T-helper 17 cell (primary cell): ENCODE data around the gene SPG7. TPM values are rescaled to one million over a fixed set of nuclear protein-coding genes. Genes with fewer than 3 reads are reported as not detected.
A peak's percentile ranks its signal among the peaks of the same experiment; 100 is the strongest.
"Not testable (repeated sequence)": the region's sequence is repeated elsewhere in the genome, so short reads cannot be mapped to it uniquely, and the experiment has no call there.

Source experiments
- ATAC-seq: fragments of 150-1000 bp; cut with Tn5 transposase; 2 replicates; pipeline ENCODE4 v1.10.0; 2021; ENCODE audit warnings: mild to moderate bottlenecking, moderate library complexity
- DNase-seq, 3 donors: peaks; one replicate each; pipeline versions ENCODE4 v3.0.0 to v3.0.0-alpha.2; 2020 to 2021
- H3K9me3 ChIP-seq: one replicate; pipeline ENCODE4 v1.7.0; 2013; ENCODE audit warnings: low read length, mild to moderate bottlenecking; ENCODE audit not compliant: control insufficient read depth, poor library complexity, severe bottlenecking
- H3K27ac Mint-ChIP-seq: one replicate; pipeline ENCODE4 v1.8.0; 2022; ENCODE audit warnings: mild to moderate bottlenecking, moderate library complexity, mixed read lengths
- H3K27me3 Mint-ChIP-seq: one replicate; pipeline ENCODE4 v1.8.0; 2022; ENCODE audit warnings: mixed read lengths
- H3K36me3 Mint-ChIP-seq: one replicate; pipeline ENCODE4 v1.8.0; 2022; ENCODE audit warnings: low read depth, mixed read lengths
- H3K4me1 Mint-ChIP-seq: one replicate; pipeline ENCODE4 v1.8.0; 2022; ENCODE audit warnings: mild to moderate bottlenecking, mixed read lengths
- H3K4me3 Mint-ChIP-seq: one replicate; pipeline ENCODE4 v1.8.0; 2022; ENCODE audit warnings: mild to moderate bottlenecking, moderate library complexity, mixed read lengths
- total RNA-seq, 4 donors: library from RNA in 2 of 4; stranded (reverse) in 2 of 4; gene quantifications; one replicate each; pipeline ENCODE4 v1.2.3 and lab custom pipeline; 2022 to 2026

The SPG7 gene
- total RNA-seq, 2 donors from 2014 or later, result 140 to 154 TPM

DNA sequence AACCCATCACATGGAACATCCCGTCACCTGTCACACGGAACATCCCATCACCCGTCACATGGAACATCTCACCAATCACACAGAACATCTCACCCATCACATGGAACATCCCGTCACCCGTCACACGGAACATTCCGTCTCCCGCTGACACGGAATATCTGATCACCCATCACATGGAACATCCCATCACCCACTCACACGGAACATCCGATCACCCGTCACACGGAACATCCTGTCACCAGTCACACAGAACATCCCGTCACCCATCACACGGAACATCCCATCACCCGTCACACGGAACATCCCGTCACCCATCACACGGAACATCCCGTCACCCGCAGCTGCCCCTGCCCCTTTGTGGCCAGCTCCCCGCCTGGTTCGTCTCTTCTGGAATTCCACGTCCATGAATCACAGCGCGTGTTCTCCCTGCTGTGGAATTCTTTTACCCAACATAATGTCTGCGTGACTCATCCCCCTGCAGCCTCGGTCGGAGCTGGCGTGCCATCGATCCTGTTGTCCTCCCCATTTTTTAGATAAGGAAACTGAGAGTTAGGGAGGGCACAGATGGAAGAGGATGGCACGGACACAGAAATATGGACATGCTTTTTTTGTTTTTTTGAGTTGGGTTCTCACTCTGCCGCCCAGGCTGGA, 73.0 kb downstream of the SPG7 start:
- Mint-ChIP-seq H3K27ac (no peak overlapping the region), H3K36me3 (no peaks in the 10 kb centered on the region), H3K4me3 (no peak overlapping the region), H3K27me3 (no peaks in the 10 kb centered on the region), H3K4me1 (peaks cover 2% of the 10 kb centered on the region)
- H3K9me3 ChIP-seq, result no peaks in the 10 kb centered on the region
- ATAC-seq, result no peak
- no peak for DNase-seq

DNA sequence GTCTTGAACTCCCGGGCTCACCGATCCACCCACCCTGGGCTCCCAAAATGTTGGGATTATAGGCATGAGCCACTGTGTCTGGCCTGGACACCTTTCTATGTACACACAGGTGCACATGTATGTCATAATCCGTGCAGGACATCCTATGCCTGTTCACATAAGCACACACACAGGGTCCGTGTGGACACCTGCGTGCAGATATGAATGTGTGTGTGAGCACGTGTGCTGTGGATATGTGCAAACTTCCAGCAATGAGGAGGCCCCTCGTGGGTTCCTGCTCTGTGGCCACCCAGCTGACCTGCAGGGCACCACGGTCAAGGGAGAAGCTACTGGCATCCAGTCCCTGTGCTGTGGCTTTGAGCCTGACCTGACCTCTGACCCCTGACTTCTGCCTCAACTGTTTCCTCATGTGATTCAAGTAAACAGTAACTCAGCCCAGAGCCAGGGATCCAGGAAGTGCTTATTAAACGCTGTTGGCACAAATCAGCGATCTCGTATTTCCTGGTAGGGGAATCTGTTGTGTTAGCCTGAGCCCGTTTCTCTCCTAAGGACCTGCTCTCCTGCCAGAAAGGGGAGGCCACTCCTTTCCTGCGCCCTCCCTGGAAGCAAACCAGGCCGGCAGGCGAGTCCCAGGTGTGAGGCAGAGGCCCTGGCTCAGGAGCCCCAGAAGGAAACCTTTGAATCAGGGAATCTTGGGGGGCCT, 73.8 kb downstream of the SPG7 start:
- Mint-ChIP-seq H3K27ac (no peak overlapping the region), H3K4me3 (no peak overlapping the region), H3K27me3 (no peaks in the 10 kb centered on the region), H3K36me3 (no peaks in the 10 kb centered on the region), H3K4me1 (peaks cover 2% of the 10 kb centered on the region)
- no peaks in the 10 kb centered on the region for H3K9me3 ChIP-seq
- DNase-seq (no peak), ATAC-seq (no peak)

DNA sequence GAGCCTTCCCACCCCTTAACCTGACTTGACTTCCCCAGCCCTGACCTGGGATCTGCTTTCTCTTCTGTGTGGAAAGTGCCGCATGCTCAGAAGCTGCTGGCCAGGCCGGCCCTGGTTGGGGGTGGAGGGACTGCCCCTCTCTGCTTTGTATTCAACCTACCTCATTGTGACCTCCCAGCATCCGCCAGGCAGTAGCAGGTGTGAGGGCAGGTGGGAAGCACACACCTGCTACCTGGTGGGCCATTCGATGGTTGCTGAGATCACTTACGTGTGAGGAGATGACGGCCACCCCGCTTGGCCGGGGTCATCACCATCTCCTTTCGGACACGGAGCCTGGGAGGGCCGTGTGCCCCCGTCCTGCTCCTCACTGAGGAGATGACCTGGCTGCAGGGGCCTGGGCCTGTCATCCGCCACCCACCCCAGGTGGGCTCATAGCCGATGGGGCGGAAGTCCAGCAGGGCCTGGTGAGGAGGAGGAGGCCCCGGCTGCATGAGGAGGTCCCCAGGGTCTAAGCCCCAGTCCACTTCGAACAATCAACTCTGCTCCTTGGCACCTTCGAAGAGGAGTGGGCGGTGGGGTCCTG, 74.5 kb downstream of the SPG7 start:
- no peaks in the 10 kb centered on the region for H3K36me3 Mint-ChIP-seq
- no peaks in the 10 kb centered on the region for H3K27me3 Mint-ChIP-seq
- H3K4me1 Mint-ChIP-seq, result no peaks in the 10 kb centered on the region
- no peak overlapping the region for H3K27ac Mint-ChIP-seq
- H3K4me3 Mint-ChIP-seq, result no peak overlapping the region
- DNase-seq (peak in 1 of 3 donors; percentile 7), ATAC-seq (no peak)
- no peaks in the 10 kb centered on the region for H3K9me3 ChIP-seq

DNA sequence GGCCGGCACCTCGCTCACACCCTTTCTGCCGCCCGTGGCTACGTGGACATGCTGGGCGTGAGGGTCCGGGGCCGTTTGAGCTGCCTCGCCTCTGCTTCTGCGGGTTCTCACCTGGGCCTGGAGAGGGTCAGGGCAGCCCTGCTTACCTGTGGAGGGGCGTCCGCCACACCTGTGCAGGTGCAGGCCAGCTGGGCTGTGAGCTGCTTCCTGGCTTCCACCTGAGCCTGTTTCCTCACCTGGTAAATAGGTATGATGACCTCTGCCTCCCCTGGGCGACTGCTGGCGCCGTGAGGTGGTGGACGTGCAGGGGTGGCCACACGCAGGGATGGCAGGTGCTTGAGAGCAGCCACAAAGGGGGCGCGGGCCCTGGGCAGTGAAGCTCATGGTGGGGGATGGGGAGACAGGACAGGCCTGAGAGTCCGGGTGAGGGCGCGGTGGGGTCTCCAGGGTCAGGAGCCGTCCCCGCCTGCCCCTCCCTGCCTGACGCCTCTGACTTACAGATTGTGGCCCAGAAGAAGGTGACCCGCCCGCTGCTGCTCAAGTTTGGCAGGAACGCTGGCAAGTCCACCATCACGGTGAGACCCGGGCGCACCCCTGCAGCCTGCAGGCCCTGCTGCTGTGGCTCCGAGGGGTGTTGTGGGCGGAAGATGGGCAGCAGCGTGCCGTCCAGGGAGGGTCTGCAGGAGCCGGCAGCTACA, 75.1 kb downstream of the SPG7 start:
- Mint-ChIP-seq H3K4me1 (no peaks in the 10 kb centered on the region), H3K4me3 (no peak overlapping the region), H3K27ac (no peak overlapping the region), H3K27me3 (no peaks in the 10 kb centered on the region), H3K36me3 (no peaks in the 10 kb centered on the region)
- no peaks in the 10 kb centered on the region for H3K9me3 ChIP-seq
- ATAC-seq, result no peak
- DNase-seq, result no peak

DNA sequence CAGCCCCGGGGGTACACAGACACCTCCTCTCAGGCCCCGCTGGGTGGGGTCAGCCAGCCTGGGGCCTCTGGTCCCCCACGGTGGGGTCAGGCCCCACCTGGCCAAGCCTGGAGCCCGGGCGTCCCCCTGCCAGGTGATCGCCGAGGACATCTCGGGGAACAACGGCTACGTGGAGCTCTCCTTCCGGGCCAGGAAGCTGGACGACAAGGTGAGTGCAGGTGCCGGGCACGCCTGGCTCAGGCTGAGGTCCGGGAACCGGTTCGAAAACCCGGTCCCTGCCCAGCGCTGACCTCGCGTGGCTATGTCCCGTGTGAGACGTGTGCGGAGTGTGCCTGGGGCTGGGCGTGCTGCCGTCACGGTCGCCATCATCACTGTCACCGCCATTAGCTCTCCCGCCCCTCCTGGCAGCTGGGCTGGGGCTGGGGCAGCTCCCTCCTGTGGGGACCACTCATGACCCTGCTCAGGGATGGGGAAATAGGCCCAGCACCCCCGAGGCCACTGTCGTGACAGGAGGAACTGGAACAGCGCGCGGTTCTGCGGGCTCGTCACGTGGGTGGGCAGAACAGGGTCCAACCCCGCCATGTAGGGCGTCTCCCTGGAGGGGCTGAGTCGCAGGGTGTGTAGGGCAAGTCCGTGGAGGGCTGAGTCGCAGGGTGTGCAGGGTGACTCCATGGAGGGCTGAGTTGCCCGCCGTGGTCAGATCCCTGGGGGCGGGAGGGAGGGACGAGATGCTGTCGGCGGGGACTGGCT, 75.9 kb downstream of the SPG7 start:
- DNase-seq (no peak), ATAC-seq (no peak)
- Mint-ChIP-seq H3K27ac (no peak overlapping the region), H3K36me3 (no peaks in the 10 kb centered on the region), H3K4me1 (no peaks in the 10 kb centered on the region), H3K27me3 (no peaks in the 10 kb centered on the region), H3K4me3 (no peak overlapping the region)
- no peaks in the 10 kb centered on the region for H3K9me3 ChIP-seq

DNA sequence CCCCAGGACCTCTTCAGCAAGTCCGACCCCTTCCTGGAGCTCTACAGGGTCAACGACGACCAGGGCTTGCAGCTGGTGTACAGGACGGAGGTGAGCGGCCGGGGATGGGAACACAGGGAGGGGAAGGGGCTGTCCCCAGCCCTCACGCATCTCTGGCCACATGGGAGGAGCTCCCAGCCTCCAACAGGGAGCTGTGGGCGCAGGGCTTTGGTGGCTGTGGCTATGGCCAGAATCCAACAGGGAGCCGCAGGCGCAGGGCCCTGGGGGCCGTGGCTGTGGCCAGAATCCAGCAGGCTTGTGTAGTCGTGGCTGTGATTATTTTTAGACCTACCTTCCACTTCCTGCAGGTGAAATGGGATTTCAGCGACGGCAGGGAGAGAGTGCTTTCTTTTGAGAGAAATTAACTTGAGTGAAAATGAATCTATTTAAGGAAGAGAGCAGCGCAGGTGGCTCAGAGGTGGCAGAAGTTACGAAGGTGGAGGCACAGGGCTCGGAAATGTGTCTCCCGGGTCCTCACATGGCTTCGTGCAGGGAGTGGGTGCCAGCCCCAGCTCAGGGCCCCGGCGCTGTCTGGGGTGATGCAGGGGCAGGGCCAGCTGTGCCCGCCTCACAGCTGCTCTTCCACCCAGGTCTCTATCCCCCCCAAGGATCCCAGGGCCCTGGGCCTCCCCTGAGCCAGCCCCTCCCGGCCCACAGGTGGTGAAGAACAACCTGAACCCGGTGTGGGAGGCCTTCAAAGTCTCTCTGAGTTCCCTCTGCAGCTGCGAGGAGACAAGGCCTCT, 76.8 kb downstream of the SPG7 start:
- ATAC-seq, result no peak
- Mint-ChIP-seq H3K4me1 (no peaks in the 10 kb centered on the region), H3K4me3 (no peak overlapping the region), H3K36me3 (no peaks in the 10 kb centered on the region), H3K27me3 (no peaks in the 10 kb centered on the region), H3K27ac (no peak overlapping the region)
- H3K9me3 ChIP-seq, result no peaks in the 10 kb centered on the region
- no peak for DNase-seq

DNA sequence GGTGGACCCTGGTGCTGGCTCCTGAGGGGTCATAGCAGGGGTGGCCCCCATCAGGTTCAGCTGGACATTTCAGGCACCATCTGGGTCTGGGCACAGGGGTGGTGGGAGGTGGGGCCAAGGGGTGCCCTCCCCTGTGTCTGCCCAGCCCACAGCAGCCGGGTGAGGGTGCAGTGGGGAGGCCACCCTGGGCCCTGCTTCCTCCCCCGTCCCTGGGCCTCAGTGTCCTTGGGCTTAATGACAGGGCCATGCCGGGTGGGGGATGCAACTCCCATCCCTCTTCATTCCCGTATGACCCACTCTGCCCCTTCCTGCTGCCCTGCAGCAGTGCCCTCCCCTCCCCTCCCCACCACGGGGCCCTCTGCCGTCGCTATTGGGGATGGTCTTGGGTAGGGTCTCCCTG, 78.0 kb downstream of the SPG7 start:
- H3K4me1 Mint-ChIP-seq, result no peaks in the 10 kb centered on the region
- no peaks in the 10 kb centered on the region for H3K9me3 ChIP-seq
- no peaks in the 10 kb centered on the region for H3K36me3 Mint-ChIP-seq
- no peaks in the 10 kb centered on the region for H3K27me3 Mint-ChIP-seq
- no peak for DNase-seq
- ATAC-seq, result no peak
- no peak overlapping the region for H3K4me3 Mint-ChIP-seq
- H3K27ac Mint-ChIP-seq, result peak overlapping the region; percentile 34

DNA sequence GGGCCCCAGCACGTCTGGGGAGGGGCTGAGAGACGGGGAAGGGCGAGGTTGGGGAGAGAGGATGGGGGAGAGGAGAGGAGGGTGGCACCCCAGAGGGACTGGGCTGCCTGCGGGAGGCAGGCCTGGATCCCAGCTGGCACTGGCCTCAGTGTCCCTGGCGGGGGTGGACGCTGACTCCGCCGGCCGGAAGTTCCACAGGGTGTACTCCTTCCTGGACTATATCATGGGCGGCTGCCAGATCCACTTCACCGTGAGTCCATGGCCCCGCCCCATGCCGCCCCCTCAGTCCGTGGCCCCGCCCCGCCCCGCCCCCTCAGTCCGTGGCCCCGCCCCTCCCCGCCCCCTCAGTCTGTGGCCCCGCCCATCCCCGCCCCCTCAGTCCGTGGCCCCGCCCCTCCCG, 78.7 kb downstream of the SPG7 start:
- ATAC-seq, result peak; percentile 42
- no peaks in the 10 kb centered on the region for H3K36me3 Mint-ChIP-seq
- H3K27me3 Mint-ChIP-seq, result no peaks in the 10 kb centered on the region
- H3K4me3 Mint-ChIP-seq, result no peak overlapping the region
- peak overlapping the region; percentile 34 for H3K27ac Mint-ChIP-seq
- peak in 1 of 3 donors; percentile 31 for DNase-seq
- no peaks in the 10 kb centered on the region for H3K9me3 ChIP-seq
- H3K4me1 Mint-ChIP-seq, result no peaks in the 10 kb centered on the region

DNA sequence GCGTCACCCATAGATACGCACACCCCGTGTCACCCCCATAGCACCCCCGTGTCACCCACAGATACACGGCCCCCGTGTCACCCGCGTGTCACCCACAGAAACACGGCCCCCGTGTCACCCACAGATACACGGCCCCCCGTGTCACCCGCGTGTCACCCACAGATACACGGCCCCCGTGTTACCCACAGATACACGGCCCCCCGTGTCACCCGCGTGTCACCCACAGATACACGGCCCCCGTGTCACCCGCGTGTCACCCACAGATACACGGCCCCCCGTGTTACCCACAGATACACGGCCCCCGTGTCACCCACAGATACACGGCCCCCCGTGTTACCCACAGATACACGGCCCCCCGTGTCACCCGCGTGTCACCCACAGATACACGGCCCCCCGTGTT, 79.5 kb downstream of the SPG7 start:
- H3K4me3 Mint-ChIP-seq, H3K27me3 Mint-ChIP-seq, H3K4me1 Mint-ChIP-seq, H3K9me3 ChIP-seq, ATAC-seq, H3K27ac Mint-ChIP-seq, DNase-seq, H3K36me3 Mint-ChIP-seq: not testable (repeated sequence)

DNA sequence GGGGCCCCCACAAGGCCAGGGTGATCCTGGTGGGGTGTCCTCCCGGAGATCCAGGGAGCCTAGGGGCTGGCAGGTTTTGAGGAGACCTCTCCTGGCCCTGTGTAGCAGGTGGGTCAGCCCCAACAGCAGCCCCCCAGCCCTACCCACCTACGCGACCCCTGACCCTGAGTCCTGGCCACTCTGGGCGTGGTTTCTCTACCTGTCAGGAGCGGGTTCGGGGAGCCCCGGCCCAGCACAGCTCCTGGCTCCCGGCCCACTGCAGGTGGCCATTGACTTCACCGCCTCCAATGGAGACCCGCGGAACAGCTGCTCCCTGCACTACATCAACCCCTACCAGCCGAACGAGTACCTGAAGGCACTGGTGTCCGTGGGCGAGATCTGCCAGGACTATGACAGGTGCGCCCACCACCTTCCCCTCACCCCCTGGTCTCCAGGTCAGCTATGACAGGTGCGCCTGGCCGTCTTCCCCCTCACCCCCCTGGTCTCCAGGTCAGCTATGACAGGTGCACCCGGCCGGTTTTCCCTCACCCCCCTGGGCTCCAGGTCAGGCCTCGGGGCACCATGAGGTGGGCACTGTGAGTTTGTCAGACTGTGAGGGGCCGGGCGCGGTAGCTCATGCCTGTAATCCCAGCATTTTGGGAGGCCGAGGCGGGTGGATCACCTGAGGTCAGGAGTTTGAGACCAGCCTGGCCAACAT, 80.4 kb downstream of the SPG7 start:
- no peaks in the 10 kb centered on the region for H3K27me3 Mint-ChIP-seq
- H3K36me3 Mint-ChIP-seq, result no peaks in the 10 kb centered on the region
- no peak overlapping the region for H3K4me3 Mint-ChIP-seq
- no peaks in the 10 kb centered on the region for H3K9me3 ChIP-seq
- ATAC-seq (no peak), DNase-seq (no peak)
- peaks cover 3% of the 10 kb centered on the region for H3K4me1 Mint-ChIP-seq
- no peak overlapping the region for H3K27ac Mint-ChIP-seq

DNA sequence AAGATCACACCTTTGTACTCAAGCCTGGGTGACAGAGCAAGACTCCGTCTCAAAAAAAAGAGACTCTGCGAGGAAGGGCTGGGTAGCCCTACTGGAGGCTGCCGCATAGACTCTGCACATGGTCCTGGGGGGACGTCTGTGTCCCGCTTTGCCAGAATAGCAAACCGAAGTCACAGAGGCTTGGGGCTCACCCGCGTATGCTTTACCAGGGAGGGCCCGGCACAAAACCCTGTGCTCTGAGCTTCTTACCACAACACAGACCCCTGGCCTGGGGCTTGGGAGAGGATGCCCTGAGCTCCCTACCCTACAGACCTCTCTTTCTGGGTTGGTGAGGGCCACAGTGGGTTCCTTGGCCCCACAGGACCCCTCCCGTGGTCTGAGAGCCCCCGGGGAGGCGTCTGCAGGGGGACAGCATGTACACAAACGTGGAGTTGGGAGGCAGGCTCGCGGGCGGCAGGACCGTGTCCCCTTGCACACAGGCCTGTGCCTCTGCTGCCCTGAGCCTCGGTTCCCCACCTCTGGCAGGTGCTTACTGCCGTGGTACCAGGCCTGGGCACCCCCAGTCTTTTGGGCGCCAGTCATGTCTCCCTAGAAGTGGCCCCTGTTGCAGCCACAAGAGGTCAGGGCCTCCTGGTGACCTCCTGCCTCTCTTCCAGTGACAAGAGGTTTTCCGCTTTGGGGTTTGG, 81.2 kb downstream of the SPG7 start:
- H3K27me3 Mint-ChIP-seq, result no peaks in the 10 kb centered on the region
- no peak for ATAC-seq
- H3K4me3 Mint-ChIP-seq, result no peak overlapping the region

More for the DNA sequence above, 81.2 kb downstream of the SPG7 start:
- H3K9me3 ChIP-seq, result no peaks in the 10 kb centered on the region
- no peaks in the 10 kb centered on the region for H3K36me3 Mint-ChIP-seq
- H3K27ac Mint-ChIP-seq, result no peak overlapping the region
- peaks cover 10% of the 10 kb centered on the region for H3K4me1 Mint-ChIP-seq
- DNase-seq, result no peak
